Fibroblast of villous mesenchyme (primary cell): Measurements from ENCODE around the gene COLEC12. TPM values are rescaled to one million over a fixed set of nuclear protein-coding genes. Genes with fewer than 3 reads are reported as not detected.

Source experiments
- DNase-seq: peaks from one replicate; pipeline ENCODE4 v3.0.0-alpha.2; 2010; ENCODE audit warnings: low read depth
- H3K4me3 ChIP-seq: 2 replicates; pipeline ENCODE4 v1.5.1; 2011; ENCODE audit warnings: low read depth, mild to moderate bottlenecking, low read length
- CTCF ChIP-seq: IDR thresholded peaks from 2 replicates; pipeline ENCODE4 v1.5.1; 2012; ENCODE audit warnings: low read depth, mild to moderate bottlenecking, low read length; ENCODE audit not compliant: insufficient read depth
- total RNA-seq: library from RNA; depleted of rRNA; stranded (reverse); fragments of >200 nt; gene quantifications from 2 replicates; pipeline ENCODE4 v1.2.3, GENCODE V29; 2012

COLEC12 gene
- total RNA-seq, 1 donor, result 3.9 TPM

GRCh38 chr18:269480-270095, 230.9 kb downstream of the COLEC12 start:
- no peak for TF ChIP-seq CTCF
- H3K4me3 ChIP-seq, result no peak overlapping the region

GRCh38 chr18:267688-268552, 232.6 kb downstream of the COLEC12 start, which contains the start of gene THOC1:
Gene THOC1, minus strand, starts transcription at chr18:268047. Its CDS starts 28 bp downstream, at chr18:268019.
- peak; percentile 89 for DNase-seq
- H3K4me3 ChIP-seq, result peak within 1 kb of the TSS; percentile 80
- peak; percentile 12 for TF ChIP-seq CTCF

More at GRCh38 chr18:269480-270095, 230.9 kb downstream of the COLEC12 start:
- no peak for DNase-seq

GRCh38 chr18:267380-267687, 233.2 kb downstream of the COLEC12 start:
- DNase-seq, result no peak
- no peak for TF ChIP-seq CTCF
- peak overlapping the region; percentile 80 for H3K4me3 ChIP-seq

Other genes with a start within 250 kb of the COLEC12 start
- 35.1 and 42.7 TPM in 2 replicates for gene THOC1, start 232.7 kb downstream of the COLEC12 start, total RNA-seq
- gene CETN1, start 79.7 kb upstream of the COLEC12 start, total RNA-seq, result not detected in 2 replicates
- not detected in 2 replicates for gene CLUL1, start 96.3 kb upstream of the COLEC12 start, total RNA-seq
- 11.9 and 15.1 TPM in 2 replicates for gene TYMS, start 157.0 kb upstream of the COLEC12 start, total RNA-seq
- 27.7 and 31.1 TPM in 2 replicates for gene ENOSF1, start 211.9 kb upstream of the COLEC12 start, total RNA-seq